Raji (cell line): ENCODE measurements around the gene CD226.

ENCODE experiments used
- POLR2A ChIP-seq: IDR thresholded peaks from 2 replicates; pipeline ENCODE4 v1.6.1; 2011; ENCODE audit warnings: low read depth, low read length, control low read depth; ENCODE audit not compliant: insufficient read depth

Gene CD226

GRCh38 chr18:69820538-69820937 is 127.1 kb downstream of the CD226 start:
- TF ChIP-seq POLR2A = no peak

- TF ChIP-seq POLR2A = no peak
Observed at GRCh38 chr18:69819460-69819859, 128.2 kb downstream of the CD226 start.

GRCh38 chr18:69817335-69817940 is 130.2 kb downstream of the CD226 start:
- TF ChIP-seq POLR2A = no peak

- no peak for TF ChIP-seq POLR2A
Observed at GRCh38 chr18:69814861-69815385, 132.8 kb downstream of the CD226 start.

- no peak for TF ChIP-seq POLR2A
Observed at GRCh38 chr18:69813559-69813958, 134.1 kb downstream of the CD226 start.

- no peak for TF ChIP-seq POLR2A
Observed at GRCh38 chr18:69808399-69808798, 139.3 kb downstream of the CD226 start.

GRCh38 chr18:69804776-69805501 is 142.7 kb downstream of the CD226 start:
- no peak for TF ChIP-seq POLR2A
